ENCODE results near the gene MPND. TPM values are rescaled to one million over a fixed set of nuclear protein-coding genes. Genes with fewer than 3 reads are reported as not detected.

MPND gene
- total RNA-seq, 2 donors from 2014 or later = 12.5 to 18.2 TPM

GRCh38 chr19:4400135-4400936 lies 57.0 kb downstream of the MPND start, which contains the start of gene SH3GL1:
Gene SH3GL1, minus strand, starts transcription at chr19:4400547. Its CDS starts 179 bp downstream, at chr19:4400368.
- intact Hi-C loops (cut with DNase I) = loop anchor here (5.0 to 10.0 kb wide), 3 partner anchors 57 to 136 kb away; partner anchors contain the start of genes MPND and UBXN6
- peak; percentile 92 for DNase-seq (ENCODE audit: low spot score)
- Histone ChIP-seq H3K4me3 (peak within 1 kb of the TSS; percentile 94 to 95), H3K27ac (peak within 1 kb of the TSS; percentile 97 to 98), H3K27me3 (replicated peaks; ENCODE audit: insufficient read depth) (no peaks in the 10 kb centered on the region), H3K4me1 (replicated peaks) (peaks cover 22% of the 10 kb centered on the region), H3K9me3 (no peaks in the 10 kb centered on the region), H3K36me3 (no peaks in the 10 kb centered on the region)
- WGBS = 1% methylated on average over 89 of the region's 90 CpGs
- TF ChIP-seq POLR2AphosphoS5 (IDR thresholded peaks at IDR 0.05) = peak; percentile 95
- peak; percentile 98 to 100 (median 98) for TF ChIP-seq CTCF (IDR thresholded peaks at IDR 0.05)
- peak; percentile 49 for TF ChIP-seq POLR2A (IDR thresholded peaks at IDR 0.05)

GRCh38 chr19:4401769-4402170 lies 58.4 kb downstream of the MPND start:
- peaks cover 22% of the 10 kb centered on the region for H3K4me1 ChIP-seq (replicated peaks)
- H3K27me3 ChIP-seq (replicated peaks; ENCODE audit: insufficient read depth) = no peaks in the 10 kb centered on the region
- H3K9me3 ChIP-seq = no peaks in the 10 kb centered on the region
- no peak for DNase-seq (ENCODE audit: low spot score)
- TF ChIP-seq POLR2AphosphoS5 (IDR thresholded peaks at IDR 0.05) = no peak
- no peak for TF ChIP-seq POLR2A (IDR thresholded peaks at IDR 0.05)
- no peak for TF ChIP-seq CTCF (IDR thresholded peaks at IDR 0.05)
- WGBS = 2% methylated on average over 8 of the region's 8 CpGs
- intact Hi-C loops (cut with DNase I) = loop anchor here (5.0 to 10.0 kb wide), 3 partner anchors 56 to 137 kb away; partner anchors contain the start of genes MPND and UBXN6
- H3K36me3 ChIP-seq = no peaks in the 10 kb centered on the region
- H3K4me3 ChIP-seq = peak overlapping the region; percentile 72 to 96
- H3K27ac ChIP-seq = peak overlapping the region; percentile 97

- intact Hi-C loops (cut with DNase I) = loop anchor here (5.0 to 10.0 kb wide), 3 partner anchors 55 to 138 kb away; partner anchors contain the start of genes MPND and UBXN6
- under 1% methylated on average over 55 of the region's 84 CpGs for WGBS
- peaks cover 22% of the 10 kb centered on the region for H3K4me1 ChIP-seq (replicated peaks)
These were observed 59.0 kb downstream of the MPND start, which contains the start of gene CHAF1A for GRCh38 chr19:4402171-4403004. Gene CHAF1A, plus strand, starts transcription at chr19:4402640. Its CDS starts 123 bp downstream, at chr19:4402763.

More at GRCh38 chr19:4402171-4403004, 59.0 kb downstream of the MPND start, which contains the start of gene CHAF1A:
- Histone ChIP-seq H3K36me3 (no peaks in the 10 kb centered on the region), H3K9me3 (no peaks in the 10 kb centered on the region), H3K4me3 (peak within 1 kb of the TSS; percentile 72 to 96), H3K27ac (peak within 1 kb of the TSS; percentile 97), H3K27me3 (replicated peaks; ENCODE audit: insufficient read depth) (no peaks in the 10 kb centered on the region)
- DNase-seq (ENCODE audit: low spot score) = peak; percentile 100
- TF ChIP-seq CTCF (IDR thresholded peaks at IDR 0.05) = peak in 3 of 4 experiments; percentile 12 to 28 (median 20)
- peak; percentile 99 for TF ChIP-seq POLR2AphosphoS5 (IDR thresholded peaks at IDR 0.05)
- peak; percentile 78 for TF ChIP-seq POLR2A (IDR thresholded peaks at IDR 0.05)
